HT1080 (cell line): ENCODE data around the gene C19orf12. TPM values are rescaled to one million over a fixed set of nuclear protein-coding genes. Genes with fewer than 3 reads are reported as not detected.

Source experiments
- DNase-seq: peaks from one replicate; pipeline ENCODE4 v3.0.0-alpha.2; 2015; ENCODE audit warnings: low read depth
- total RNA-seq: library from RNA; depleted of rRNA; stranded (reverse); fragments of >200 nt; shearing (Covaris generic); gene quantifications from 2 replicates; pipeline ENCODE4 v1.2.3, GENCODE V29; 2014; rRNA removed

Gene C19orf12
- total RNA-seq, 1 experiment from 2014 or later: 34.5 TPM

GRCh38 chr19:29664753-29665214 lies 50.3 kb downstream of the C19orf12 start:
- no peak for DNase-seq

- DNase-seq: no peak
These were observed 51.0 kb downstream of the C19orf12 start for GRCh38 chr19:29663861-29664752.

GRCh38 chr19:29662604-29663404 lies 52.3 kb downstream of the C19orf12 start:
- peak; percentile 86 for DNase-seq

- DNase-seq: no peak
These were observed 52.8 kb downstream of the C19orf12 start for GRCh38 chr19:29662278-29662603.

GRCh38 chr19:29660835-29661234 lies 54.2 kb downstream of the C19orf12 start:
- no peak for DNase-seq

- DNase-seq: peak; percentile 55
These were observed 56.7 kb downstream of the C19orf12 start for GRCh38 chr19:29658221-29658991.

GRCh38 chr19:29655648-29656335 lies 59.3 kb downstream of the C19orf12 start:
- no peak for DNase-seq

GRCh38 chr19:29653398-29653797 lies 61.7 kb downstream of the C19orf12 start:
- DNase-seq: no peak

- no peak for DNase-seq
These were observed 63.3 kb downstream of the C19orf12 start for GRCh38 chr19:29651622-29652394.

- no peak for DNase-seq
These were observed 64.2 kb downstream of the C19orf12 start for GRCh38 chr19:29650772-29651387.

Other genes starting within 250 kb of the C19orf12 start
- not detected in 2 replicates for gene VSTM2B, start 189.3 kb downstream of the C19orf12 start, total RNA-seq
- gene POP4, start 109.0 kb downstream of the C19orf12 start, total RNA-seq: 157 and 170 TPM in 2 replicates
- 15.5 and 16.1 TPM in 2 replicates for gene PLEKHF1, start 49.8 kb downstream of the C19orf12 start, total RNA-seq
- 10.8 and 14.2 TPM in 2 replicates for gene CCNE1, start 96.7 kb upstream of the C19orf12 start, total RNA-seq
- gene URI1, start 227.0 kb upstream of the C19orf12 start, total RNA-seq: 53.0 and 54.3 TPM in 2 replicates